Renal cortical epithelial cell (primary cell): ENCODE measurements around the gene ACD. TPM values are rescaled to one million over a fixed set of nuclear protein-coding genes. Genes with fewer than 3 reads are reported as not detected.

Experiments
- DNase-seq: peaks from one replicate; pipeline ENCODE4 v3.0.0-alpha.2; 2011; ENCODE audit warnings: low read depth
- total RNA-seq: library from RNA; depleted of rRNA; stranded (reverse); fragments of >200 nt; gene quantifications from 2 replicates; pipeline ENCODE4 v1.2.3, GENCODE V29; 2014

The ACD gene
- total RNA-seq, 1 donor from 2014 or later: 10.0 TPM

DNA sequence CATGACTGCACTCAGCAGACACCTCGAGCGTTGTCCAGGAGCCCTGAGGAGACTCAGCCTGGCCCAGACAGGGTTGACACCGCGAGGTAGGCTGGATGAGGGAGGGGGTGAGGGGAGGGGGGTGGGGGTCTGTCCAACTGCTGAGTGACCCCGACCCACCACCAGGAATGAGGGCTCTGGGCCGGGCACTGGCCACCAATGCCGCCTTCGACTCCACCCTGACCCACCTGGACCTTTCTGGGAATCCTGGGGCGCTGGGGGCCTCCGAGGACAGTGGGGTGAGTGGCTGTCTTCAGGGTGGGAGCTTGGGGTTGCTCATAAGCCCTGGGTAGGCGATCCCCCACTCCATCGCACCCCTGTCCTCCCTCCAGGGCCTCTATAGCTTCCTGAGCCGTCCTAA, 12.4 kb downstream of the ACD start:
- no peak for DNase-seq

DNA sequence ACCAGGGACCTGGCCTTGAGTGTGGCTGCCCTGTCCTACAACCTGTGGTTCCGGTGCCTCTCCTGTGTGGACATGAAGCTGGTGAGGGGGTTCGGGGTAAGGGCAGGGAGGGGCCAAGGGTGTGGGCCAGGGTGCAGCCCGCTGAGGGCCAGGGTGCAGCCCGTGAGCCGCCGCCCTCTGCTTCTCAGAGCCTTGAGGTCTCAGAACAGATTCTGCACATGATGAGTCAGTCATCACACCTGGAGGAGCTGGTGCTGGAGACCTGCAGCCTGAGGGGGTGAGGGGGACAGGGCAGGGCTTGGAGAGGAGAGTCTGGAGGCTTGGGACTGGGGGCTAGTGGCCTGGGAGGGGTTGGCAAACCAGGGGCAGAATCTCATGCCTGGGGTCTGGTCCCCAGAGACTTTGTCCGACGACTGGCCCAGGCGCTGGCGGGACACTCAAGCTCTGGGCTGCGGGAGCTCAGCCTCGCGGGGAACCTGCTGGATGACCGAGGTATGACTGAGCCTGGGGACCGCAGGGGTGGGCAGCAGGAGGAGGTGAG, 12.9 kb downstream of the ACD start:
- no peak for DNase-seq

DNA sequence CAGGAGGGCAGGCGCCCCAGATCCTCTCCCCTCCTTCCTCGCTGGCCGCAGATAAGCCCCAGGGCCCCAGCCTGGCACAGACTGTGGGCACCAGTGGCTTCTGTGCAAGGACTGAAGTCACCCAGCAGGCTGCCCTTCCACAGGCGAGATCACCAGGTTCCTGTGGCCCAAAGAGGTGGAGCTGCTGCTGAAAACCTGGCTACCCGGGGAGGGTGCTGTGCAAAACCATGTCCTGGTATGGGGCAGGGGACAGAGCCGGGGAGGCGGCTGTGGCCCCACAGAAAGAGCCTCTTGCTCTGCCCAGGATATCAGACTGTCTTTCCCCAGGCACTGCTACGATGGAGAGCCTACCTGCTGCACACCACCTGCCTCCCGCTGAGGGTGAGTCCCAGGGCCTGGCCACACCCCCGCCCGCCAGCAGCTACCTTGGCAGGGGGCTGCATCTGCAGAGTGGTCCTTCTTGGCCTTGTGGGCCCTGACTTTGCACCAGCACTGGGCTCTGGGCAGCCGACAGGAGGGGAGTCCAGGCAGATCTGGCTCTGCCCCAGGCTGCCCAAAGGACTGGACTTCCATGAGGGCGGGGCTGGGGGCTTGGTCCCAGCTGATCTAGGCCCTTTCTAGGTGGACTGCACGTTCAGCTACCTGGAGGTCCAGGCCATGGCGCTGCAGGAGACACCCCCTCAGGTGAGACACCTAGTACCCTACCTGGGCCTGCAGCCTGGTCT, 14.5 kb downstream of the ACD start:
- no peak for DNase-seq

DNA sequence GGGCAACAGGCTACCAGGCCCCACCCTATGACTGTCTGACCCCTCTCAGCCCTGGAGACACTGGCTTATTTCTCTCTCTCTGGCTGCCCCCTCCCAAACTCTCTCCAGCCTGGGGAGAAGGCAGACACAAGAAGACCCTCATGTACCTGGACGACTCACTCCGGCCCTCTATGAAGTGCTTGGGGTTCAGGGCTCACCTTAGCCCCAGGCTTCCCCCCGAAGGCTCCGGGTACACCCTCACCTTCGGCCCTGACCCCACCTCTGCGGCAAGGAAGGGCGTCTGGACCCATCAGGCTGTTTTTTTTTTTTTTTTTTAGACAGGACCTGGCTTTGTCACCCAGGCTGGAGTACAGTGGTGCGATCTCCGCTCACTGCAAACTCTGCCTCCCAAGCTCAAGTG, 16.0 kb downstream of the ACD start:
- no peak for DNase-seq

DNA sequence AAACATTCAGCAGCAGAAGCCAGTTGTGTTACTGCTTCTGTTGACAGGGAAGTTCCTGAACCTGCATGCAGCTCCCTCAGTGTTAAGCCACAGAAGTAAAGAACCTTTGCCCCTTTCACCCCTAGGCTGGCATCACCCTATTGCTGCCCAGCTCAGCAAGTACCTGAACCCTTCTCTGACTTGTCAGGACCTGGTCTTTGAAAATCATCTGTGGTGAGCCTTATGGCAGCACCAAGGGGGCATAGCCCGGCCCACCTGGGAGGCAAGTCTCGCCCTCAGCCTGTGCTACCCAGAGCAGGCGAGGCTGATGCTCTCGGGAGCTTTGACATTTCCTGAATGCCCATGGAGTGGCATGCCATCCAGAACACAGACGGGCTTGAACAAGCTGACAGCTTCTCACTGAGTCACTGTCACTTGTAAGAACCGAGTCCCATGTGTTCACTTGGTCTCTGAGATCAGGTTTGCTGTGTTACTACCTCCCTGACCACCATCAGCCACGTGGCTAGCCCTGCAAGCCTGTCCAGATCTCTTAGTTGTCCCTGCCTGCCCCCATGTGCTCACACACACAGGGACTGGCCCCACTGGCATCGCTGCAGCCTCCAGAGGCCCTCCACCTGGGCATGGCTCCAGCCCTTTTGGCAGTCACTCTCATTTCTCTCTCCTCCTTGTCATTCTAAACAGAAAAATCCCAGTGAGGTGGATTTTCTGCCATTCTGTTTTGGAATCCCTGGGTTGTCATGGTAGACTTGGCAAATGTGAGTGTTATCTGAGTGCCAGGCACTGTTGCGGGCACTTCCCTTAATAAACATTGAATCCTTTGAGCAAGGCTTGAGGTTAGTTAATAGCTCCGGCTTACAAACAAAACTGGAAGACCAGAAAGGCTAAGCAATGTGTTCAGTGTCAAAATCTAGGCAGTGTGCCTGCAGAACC, 18.0 kb downstream of the ACD start:
- DNase-seq: no peak

DNA sequence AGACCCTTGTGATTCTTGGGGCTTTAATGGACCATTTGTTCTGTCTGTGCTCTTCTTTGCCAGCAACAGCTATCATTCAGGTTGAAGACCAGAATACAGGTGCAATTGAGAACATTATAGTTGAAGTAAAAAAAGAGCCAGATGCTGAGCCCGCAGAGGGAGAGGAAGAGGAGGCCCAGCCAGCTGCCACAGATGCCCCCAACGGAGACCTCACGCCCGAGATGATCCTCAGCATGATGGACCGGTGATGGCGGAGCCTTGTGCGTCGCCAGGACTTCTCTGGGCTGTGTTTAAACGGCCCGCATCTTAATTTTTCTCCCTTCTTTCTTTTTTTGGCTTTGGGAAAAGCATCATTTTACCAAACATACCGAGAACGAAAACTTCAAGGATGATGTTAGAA, 22.4 kb downstream of the ACD start:
- no peak for DNase-seq

DNA sequence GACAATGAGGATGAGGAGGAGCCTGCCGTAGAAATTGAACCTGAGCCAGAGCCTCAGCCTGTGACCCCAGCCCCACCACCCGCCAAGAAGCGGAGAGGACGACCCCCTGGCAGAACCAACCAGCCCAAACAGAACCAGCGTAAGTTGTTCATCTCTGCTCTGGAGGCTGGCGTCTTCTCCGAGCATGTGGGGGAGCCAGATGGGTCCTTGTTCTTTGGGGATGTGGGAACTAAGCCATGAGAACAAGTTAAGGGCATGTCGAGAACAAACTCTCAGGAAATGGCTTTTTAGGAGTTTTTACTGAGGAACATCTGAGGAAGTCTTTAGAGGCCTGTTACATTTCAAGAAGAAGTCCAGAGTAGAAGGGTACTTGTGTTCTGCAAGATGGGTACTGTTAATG, 23.3 kb downstream of the ACD start:
- DNase-seq: no peak

DNA sequence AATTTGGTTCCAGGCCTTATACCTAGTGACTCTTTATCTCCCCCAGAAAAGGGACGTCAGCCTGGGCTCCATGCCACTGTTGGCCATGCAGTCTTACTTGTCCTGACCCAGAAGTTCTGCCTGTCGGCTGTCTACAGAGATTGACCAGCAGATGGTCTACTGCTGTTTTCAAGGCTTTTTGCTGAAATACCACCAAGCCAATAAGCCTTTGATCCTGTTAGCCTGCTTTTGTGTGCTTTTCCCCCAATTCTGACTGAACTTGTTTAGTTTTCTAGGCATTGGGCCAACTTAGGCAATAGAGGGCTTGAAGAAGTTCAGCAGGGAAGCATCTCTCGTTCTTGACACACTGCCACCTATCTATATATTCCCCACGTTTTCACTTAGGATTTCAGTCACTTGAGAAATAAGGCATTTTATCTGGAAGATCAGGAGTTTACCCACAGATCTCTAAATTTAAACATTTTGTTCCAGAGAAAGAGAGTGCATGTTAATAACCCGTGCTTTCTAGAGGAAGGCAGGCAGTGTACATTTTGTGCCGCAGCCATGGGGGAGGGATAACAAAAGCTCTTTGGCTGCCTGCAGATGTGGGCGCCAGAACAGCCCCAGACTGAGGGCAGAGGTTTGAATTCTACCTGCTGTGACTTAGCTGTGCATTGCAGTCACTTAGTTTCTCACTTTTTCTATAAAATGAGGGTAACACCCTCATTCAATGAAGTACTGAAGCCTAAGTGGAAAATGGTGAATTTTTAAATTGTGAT, 27.5 kb downstream of the ACD start:
- no peak for DNase-seq

DNA sequence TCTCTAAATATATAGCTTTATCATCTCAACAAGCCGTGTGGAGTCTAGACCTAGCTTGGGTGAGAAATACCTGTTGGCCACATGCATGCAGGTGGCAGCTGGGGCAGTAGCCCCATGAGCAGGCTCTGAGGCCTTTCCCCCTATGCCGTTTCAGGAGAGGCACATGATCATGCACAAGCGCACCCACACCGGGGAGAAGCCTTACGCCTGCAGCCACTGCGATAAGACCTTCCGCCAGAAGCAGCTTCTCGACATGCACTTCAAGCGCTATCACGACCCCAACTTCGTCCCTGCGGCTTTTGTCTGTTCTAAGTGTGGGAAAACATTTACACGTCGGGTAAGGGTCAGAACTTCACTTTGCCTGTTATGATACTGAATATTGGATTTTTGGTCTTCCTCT, 31.8 kb downstream of the ACD start:
- DNase-seq: no peak

DNA sequence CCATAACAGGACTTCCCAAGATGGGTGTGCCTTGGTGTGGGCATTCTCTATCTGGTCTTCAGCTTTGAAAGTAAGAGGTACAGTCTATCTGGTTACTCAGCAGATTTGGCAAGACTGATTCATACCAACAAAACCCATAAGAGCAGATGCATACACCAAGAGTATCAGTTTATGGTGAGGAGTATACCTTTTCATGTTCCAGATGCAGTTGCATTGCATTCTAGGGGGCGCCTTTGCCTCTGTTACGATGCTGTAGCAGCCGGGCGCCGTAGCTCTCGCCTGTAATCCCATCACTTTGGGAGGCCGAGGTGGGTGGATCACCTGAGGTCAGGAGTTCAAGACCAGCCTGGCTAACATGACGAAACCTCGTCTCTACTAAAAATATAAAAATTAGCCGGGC, 46.3 kb downstream of the ACD start:
- DNase-seq: no peak

DNA sequence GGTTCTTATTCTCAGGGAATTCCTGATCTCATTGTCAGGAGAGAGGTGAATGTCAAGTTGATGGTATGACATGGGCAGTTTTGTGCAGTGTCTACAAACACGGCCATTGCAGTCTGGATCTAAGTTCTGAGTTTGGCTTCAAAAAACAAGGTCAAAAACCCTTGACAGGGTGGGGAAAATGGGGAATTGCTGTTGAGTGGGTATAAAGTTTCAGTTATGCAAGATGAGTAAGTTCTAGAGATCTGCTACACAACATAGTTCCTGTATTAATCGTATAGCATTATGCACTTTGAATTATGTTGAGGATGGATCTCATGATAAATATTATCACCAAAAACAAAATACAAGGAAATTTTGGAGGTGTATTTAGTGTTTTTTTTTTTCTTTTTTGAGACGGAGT, 51.7 kb downstream of the ACD start:
- DNase-seq: no peak

Other genes with a start within 250 kb of the ACD start
- gene ZDHHC1, start 243.8 kb downstream of the ACD start, total RNA-seq: 4.2 and 10.3 TPM in 2 replicates
- gene HSD11B2, start 229.1 kb downstream of the ACD start, total RNA-seq: 1.7 TPM in 1 of 2 replicates, not detected in the other
- 127 and 183 TPM in 2 replicates for gene ATP6V0D1, start 179.1 kb downstream of the ACD start, total RNA-seq
- not detected in 2 replicates for gene AGRP, start 176.7 kb downstream of the ACD start, total RNA-seq
- 61.6 and 195 TPM in 2 replicates for gene RIPOR1, start 131.4 kb downstream of the ACD start, total RNA-seq
- 14.8 and 35.6 TPM in 2 replicates for gene CTCF, start 97.7 kb downstream of the ACD start, total RNA-seq
- 0.55 and 2.8 TPM in 2 replicates for gene CARMIL2, start 15.1 kb downstream of the ACD start, total RNA-seq
- gene PARD6A, start 700 bp upstream of the ACD start, total RNA-seq: 2.8 and 16.1 TPM in 2 replicates
- 14.6 and 22.8 TPM in 2 replicates for gene ENKD1, start 6.5 kb upstream of the ACD start, total RNA-seq
- 4.6 and 11.1 TPM in 2 replicates for gene C16orf86, start 6.6 kb upstream of the ACD start, total RNA-seq
- gene GFOD2, start 59.1 kb upstream of the ACD start, total RNA-seq: 24.7 and 33.6 TPM in 2 replicates
- gene RANBP10, start 146.3 kb upstream of the ACD start, total RNA-seq: 2.4 and 11.0 TPM in 2 replicates
- under 0.01 and 4.8 TPM in 2 replicates for gene TSNAXIP1, start 146.6 kb upstream of the ACD start, total RNA-seq
- 19.6 and 36.1 TPM in 2 replicates for gene THAP11, start 182.1 kb upstream of the ACD start, total RNA-seq
- gene NUTF2, start 186.7 kb upstream of the ACD start, total RNA-seq: 204 and 241 TPM in 2 replicates
- 34.7 and 37.2 TPM in 2 replicates for gene CENPT, start 187.4 kb upstream of the ACD start, total RNA-seq
- 48.4 and 62.9 TPM in 2 replicates for gene EDC4, start 212.8 kb upstream of the ACD start, total RNA-seq
- gene NRN1L, start 224.6 kb upstream of the ACD start, total RNA-seq: not detected in 2 replicates
- 14.8 and 39.7 TPM in 2 replicates for gene PSKH1, start 233.0 kb upstream of the ACD start, total RNA-seq